NCI-H1417 (cell line): ENCODE results near the gene FCER1G.
"Not testable (repeated sequence)": the region's sequence is repeated elsewhere in the genome, so short reads cannot be mapped to it uniquely, and the experiment has no call there.

Experiments used
- DNase-seq, 3 experiments: peaks; one replicate each; lab custom pipeline; 2025; lab: John Stamatoyannopoulos, UW

FCER1G gene

DNA sequence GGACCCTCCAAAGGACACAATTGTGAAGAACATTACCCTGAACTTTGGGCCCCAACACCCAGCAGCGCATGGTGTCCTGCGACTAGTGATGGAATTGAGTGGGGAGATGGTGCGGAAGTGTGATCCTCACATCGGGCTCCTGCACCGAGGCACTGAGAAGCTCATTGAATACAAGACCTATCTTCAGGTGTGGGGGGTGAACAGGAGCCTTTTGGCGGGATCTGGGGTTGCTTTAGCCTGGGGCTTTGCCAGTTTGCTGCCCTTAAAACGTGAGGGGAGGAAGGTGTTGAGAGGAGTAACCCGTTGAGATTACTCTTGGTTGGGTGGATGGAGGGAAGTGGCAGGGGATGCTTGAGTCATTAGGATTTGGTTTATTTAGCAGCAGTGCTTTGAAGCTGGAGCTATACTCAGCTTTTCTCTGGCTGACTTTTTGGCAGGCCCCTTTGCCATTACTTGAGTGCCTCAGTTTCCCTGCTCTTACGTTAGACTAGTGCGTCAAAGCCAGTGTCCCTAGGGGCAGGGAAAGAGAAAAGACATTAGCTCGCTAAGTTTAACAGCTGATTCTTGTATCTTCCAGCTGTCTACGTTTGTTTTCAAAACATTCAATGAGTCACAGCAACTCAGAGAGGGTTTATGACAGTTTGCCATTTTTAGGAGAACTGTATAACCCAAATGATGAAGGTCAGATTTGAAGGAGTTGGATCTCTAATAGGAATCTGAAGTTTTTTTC is 8.5 kb upstream of the FCER1G start:
- no peak for DNase-seq

DNA sequence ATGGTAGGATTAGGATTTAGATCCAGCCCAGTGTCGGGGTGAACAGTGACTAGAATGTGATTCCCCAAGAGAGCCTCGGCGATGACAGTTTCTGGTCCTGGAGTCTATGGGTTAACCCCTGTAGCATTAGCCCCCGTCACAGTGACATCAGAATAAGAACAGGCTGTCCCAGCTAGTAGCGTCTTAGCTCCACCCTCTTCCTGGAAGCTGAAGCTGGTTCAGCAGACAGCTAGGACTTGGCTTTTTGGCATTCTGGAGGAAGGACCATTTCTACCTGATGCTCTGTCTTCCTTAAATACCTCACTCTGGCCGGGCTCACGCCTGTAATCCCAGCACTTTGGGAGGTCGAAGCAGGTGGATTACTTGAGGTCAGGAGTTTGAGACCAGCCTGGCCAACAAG is 7.9 kb upstream of the FCER1G start:
- no peak for DNase-seq

GRCh38 chr1:161209790-161210409 is 5.2 kb upstream of the FCER1G start:
- peak; percentile 53 to 88 (median 82) for DNase-seq

DNA sequence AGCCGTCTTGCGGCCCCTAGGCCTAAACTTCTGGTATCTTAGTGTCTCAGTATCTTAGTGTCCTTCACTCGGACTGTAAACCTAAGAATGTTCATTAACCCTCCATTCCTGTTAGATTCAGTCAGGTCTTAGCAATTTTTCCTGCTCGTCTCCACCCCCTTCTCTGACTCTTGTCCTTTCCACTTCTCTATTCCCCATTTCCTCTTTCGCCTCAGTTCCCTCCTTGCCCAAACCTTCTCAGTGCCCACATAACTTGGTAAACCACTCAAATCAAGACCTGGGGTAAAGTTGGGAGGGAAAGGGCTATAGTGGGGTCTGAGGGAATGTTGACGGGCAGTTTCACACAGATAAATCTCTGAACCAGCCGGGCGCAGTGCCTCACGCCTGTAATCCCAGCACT is 726 bp upstream of the FCER1G start:
- DNase-seq, result no peak

- no peak for DNase-seq
Observed at GRCh38 chr1:161216945-161217712, 2.0 kb downstream of the FCER1G start.

DNA sequence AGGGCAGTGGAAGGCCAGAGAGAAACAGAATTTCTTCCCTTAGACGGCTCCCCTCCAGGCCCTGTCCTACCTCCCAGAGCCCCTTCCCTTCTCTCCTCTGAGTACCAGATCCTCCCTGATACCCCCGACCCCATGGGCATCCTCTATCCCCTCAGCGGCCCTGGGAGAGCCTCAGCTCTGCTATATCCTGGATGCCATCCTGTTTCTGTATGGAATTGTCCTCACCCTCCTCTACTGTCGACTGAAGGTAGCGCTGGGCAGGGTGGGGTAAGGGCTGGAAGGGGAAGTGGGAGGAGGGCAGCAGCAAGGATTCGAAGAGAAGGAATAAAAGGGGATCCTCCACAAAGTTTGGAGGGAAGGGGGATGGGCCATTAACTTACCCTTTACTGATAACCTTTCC is 2.7 kb downstream of the FCER1G start:
- no peak for DNase-seq

GRCh38 chr1:161218301-161219077 is 3.4 kb downstream of the FCER1G start:
- no peak for DNase-seq

- no peak for DNase-seq
Observed at GRCh38 chr1:161219078-161219892, 4.2 kb downstream of the FCER1G start.

DNA sequence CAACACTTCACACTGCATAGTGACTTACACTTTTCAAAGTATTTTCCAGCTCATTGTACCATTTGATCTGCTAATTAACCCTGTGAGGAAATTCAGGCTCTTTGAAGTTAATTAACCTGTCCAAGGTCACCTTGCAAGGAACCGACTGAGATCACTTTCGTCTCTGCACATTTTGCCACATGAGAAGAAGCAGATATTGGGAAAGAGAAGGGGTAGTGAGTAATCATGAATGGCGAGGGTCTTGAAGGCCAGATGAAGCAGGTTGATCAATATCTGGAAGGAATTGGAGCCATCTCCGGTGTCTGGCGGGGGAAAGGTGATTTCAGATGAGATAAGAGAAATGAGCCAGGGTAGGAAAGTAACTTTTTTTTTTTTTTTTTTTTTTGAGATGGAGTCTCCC is 4.9 kb downstream of the FCER1G start:
- no peak for DNase-seq

DNA sequence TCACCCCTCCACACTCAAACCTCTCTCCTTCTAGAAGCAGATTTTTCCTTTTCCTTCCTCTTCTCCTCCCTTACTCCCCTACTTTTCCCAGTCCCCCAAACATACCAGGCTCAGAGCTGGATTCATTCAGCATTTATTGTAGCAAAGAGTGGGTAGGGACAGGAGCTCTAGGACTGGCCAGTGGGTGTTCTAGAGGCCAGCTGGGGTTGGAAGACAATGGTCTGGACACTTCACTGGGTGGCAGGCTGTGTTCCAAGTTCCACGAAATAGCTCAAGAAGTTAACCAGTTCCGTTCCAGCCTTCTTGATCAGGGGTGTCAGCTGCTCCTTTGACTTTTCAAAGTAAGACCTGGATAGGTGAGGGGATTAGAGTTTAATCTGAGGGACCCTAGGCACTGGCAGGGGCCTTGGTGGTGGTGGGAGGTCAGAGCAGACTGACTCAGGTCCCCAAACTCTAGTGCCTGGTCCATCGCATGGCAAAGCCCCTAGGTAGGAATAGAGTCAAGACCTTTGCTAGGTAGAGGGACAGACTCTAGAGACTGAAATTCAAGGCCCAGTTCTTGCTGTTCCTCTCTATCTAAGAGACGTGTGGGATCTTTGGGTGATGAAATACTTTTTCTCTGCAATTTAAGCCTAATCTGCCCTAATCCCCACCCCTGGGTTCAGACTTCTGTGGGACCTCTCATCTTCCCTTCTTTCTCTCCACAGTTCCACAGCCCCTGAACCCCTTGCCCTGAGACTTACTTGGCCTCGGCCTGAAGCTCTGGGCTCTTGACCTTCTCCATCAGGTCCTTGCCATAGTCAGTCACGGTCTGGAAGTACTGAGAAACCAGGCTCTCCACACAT is 7.3 kb downstream of the FCER1G start:
- no peak for DNase-seq

DNA sequence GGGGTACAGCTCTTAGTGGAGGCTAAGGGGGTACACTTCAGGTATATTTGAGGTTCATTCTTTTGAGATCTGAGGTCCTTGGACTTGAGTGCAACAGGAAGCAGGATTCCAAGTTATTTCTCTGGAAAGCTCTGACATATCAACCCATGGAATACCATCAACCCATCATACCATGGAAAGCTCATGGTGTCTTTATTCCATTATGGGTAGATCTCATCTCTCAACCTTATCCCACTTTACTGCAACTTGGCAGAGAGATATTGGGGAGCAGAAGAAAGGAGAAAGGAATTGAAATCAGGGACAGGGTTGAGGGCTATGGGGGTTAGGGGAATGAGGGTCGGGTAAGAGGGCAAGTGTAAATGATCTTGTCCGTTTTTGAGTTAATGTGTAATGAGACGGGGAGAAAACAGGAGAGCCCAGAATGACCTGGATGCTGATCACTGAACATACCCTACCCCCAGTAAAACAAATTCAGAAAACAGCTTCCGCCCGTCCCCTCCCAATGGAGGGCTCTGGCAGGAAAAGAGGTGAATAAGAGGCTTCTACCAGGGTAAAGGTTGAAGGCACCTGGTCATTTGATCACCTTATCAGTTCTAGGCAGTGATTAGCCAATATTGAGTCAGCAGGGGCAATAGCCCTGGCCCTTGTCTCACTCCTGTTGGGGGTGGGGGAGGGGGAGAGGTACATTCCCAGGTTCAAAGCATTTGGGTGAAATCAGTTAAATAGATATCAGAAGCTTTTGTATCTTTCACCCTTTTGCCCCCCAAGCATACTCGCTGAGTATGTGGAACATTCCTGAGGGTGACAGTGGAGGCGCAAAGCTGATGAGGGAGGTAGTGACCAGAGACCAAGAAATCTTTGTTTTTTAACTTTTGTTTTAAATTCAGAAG is 9.0 kb downstream of the FCER1G start:
- DNase-seq, result no peak

- DNase-seq, result not testable (repeated sequence)
Observed at GRCh38 chr1:161224695-161225087, 9.6 kb downstream of the FCER1G start.

GRCh38 chr1:161225178-161225533 is 10.1 kb downstream of the FCER1G start:
- no peak for DNase-seq

- peak; percentile 86 to 100 (median 98) for DNase-seq
Observed at GRCh38 chr1:161225534-161226319, 10.6 kb downstream of the FCER1G start, which contains the start of gene TOMM40L. TSS of gene TOMM40L (plus strand) at chr1:161226060. CDS start at chr1:161226490, 430 bp downstream.

DNA sequence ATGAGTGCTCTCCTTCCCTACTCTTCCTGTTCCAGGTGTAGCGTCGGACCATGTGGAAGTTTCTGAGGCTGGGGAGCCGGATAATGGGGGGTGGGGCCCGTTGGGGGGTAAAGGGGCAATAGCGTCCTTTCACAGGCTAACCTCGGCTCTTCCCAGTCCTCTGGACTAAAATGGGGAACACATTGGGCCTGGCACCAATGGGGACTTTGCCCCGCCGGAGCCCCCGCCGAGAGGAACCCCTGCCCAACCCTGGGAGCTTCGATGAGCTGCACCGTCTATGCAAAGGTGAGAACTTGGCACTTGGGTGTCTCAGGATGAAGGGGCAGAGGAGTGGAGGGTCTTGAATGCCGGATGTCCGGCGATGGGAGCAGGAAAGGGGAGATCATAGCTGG is 11.2 kb downstream of the FCER1G start:
- peak in 1 of 3 experiments; percentile 26 for DNase-seq

- no peak for DNase-seq
Observed at GRCh38 chr1:161226759-161227158, 11.7 kb downstream of the FCER1G start.

GRCh38 chr1:161227196-161227871 is 12.2 kb downstream of the FCER1G start:
- DNase-seq, result peak; percentile 62 to 94 (median 84)

DNA sequence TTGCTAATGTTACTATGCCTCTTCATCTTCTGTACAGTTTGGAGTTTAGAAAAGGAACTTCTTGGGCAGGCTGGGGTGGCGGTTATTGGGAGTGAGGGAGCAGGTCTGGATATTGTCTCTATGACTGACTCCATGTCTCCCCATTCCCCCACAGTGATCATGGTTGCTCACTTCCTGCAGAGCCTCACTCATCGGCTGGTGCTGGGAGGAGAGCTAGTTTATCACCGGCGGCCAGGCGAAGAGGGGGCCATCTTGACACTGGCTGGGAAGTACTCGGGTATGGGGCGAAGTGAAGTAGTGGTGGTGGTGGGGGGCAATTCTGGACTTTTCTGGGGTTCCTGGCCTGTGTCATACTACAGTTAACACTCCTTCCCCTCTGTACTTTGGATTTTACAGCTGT is 12.9 kb downstream of the FCER1G start:
- DNase-seq, result no peak
